Activated CD8-positive, alpha-beta memory T cell treated with anti-CD3 and anti-CD28 coated beads for 1 hour (primary cell): Measurements from ENCODE around the gene TMEM236.

Experiments used
- DNase-seq, 2 donors: peaks; one replicate each; pipeline ENCODE4 v3.0.0-alpha.2; 2020; ENCODE audit warnings: low read depth in 1 of 2; ENCODE audit errors: extremely low read depth in 1 of 2

Gene TMEM236

DNA sequence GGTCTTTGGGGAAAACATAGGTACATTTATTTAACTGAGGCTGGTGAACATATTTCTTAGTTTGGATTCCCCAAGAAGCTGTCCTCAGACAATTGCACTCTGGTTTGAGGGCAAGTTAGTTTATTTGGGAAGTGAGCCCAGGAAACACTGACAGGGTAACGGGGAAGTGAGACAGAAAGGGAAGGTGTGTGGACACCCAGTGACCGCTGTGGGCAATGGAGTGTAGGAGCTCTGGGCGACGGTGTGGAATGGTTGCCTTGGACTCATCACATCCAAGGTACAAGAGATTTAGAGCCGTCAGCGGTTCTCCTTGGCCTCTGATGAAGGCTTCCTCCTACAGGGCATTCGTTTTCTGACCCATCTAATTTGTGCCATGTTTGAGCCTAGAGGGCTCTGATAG lies 64.2 kb downstream of the TMEM236 start:
- no peak for DNase-seq

DNA sequence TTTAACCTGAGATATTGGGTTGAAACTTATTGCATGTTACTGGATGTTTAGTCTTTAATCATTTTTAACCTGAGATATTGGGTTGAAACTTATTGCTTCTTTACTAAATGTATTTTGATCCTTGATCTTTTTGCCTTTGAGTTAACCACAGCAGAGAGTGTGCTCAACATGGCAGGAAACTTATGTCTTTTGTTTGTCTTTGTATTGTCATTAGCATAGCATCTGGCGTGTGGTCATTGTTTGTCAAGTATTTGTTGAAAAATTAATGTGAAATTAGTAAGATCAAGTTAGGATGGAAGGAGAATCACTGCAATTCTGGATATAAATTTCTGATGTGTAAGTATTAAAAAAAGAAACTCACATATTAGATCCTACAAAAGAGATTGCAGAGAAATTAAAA lies 65.3 kb downstream of the TMEM236 start:
- no peak for DNase-seq

DNA sequence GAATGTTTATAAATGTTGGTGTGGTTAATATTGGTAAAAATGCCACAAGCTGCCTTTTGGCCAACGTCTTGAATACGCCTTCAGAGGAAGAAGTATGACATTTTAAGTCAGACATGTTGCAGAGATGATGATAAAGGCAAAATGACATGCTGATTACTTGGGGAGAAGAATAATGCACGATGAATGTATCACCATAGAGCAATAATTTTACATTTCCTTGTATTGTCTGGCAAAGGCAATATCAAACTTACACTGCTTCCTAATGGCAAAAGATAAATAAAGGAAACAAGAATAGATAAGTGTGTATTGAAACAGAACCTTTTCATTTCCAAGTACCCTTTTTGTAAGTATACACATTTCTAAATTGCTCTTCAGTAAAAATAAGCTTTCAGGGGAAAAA lies 65.8 kb downstream of the TMEM236 start:
- no peak for DNase-seq

DNA sequence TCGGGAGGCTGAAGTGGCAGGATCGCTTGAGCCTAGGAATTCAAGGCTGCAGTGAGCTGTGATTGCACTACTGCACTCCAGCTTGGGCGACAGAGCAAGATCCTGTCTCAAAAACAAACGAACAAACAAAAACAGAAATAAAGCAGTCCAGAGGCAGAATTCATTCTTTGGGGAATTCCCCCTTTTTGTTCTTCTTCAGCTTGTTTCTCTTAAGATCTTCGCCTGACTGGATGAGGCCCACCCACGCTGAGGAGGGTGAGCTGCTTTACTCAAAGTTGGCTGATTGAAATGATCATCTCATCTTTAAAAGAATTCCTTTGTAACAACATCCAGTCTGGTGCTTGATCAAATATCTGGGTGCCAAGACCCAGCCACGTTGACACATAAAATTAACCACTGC lies 67.8 kb downstream of the TMEM236 start:
- DNase-seq: no peak

DNA sequence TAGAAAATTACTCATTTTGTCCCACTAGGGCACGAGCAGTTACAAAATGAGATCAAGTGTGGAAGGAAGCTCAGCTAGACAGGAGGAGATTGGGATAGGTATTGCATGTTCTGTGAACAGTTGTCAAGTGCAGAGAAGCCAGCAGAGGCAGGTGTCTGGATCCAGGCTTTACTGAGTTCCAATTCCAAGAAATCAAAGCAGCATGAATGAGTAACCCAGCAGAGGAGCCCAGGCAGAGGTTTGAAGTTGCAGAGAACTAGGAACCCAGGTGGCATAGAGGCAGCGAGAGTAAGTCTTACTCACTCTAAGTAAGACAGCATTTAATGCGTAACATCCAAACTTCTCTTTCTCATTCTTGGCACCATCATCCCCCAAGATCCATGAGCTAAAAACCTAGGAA lies 68.9 kb downstream of the TMEM236 start:
- DNase-seq: no peak

DNA sequence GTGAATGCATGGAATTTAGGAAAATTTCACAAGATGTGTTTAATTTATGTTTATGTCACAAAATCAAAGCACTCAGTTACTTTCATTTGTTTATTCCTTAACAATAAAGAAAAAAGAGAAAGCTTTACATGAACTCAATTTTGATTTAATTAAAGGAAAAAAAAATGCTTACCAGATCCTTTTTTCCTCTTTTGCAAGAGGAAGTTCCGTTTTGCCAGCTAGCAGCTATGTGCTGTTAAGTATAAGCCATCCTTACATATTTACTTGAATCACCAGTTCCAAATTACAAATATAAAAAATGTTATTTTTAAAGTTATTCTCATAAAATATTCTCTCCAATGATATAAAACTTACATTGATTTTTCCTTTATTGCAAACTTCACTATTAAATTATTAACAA lies 69.9 kb downstream of the TMEM236 start:
- no peak for DNase-seq

DNA sequence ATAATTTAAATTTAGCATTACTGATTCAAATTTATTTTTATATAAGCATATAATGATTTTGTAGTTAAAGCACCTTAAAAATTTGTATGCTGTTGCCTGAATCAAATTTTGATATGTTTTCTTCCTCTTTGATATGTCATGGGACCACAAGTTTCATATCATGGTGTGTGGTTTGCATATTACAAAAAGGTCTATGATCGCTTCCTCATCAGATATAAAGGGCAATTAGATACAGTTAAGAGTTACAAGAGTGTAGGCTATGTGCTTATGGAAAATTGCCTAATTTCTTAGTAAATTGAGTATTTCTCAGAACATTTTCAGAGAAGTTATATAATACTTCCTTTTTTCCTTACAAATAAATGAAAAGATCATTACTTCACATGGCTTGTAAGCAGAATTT lies 79.3 kb downstream of the TMEM236 start:
- no peak for DNase-seq

DNA sequence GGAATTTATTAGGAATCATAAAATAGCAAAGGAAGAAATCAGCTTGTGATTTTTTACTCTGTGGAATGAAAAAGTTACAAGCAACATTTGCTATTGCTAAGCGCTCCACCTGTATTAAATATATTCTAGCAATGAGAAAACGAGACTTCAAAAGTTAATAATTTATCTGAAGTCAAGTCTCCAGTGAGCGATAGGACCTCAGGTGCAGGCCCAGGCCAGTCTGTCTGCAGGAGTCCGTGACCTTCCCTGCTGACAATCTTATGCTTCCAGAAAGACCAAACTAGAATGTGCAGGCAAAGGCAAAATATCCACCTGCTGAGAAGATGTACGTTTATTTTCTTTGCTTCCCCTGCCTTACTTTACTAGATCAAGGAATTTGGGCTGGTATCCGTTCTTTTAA lies 79.9 kb downstream of the TMEM236 start:
- DNase-seq: no peak

DNA sequence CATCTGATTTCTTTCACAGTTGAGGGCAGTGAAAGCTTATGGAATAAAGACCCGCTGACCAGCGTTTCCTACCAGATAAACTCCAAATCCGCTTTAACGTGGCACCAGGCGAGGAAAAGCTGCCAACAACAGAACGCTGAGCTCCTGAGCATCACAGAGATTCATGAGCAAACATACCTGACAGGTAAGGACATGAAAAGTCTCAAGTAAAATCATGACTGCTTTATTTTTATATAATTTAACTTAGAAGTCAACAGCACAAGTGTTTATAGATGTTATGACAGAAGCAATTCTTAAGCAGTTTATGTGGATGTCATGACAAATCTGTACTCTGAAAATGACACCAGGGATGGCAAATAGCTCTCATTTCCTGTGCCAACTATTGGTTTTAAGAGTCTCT lies 81.7 kb downstream of the TMEM236 start:
- no peak for DNase-seq

DNA sequence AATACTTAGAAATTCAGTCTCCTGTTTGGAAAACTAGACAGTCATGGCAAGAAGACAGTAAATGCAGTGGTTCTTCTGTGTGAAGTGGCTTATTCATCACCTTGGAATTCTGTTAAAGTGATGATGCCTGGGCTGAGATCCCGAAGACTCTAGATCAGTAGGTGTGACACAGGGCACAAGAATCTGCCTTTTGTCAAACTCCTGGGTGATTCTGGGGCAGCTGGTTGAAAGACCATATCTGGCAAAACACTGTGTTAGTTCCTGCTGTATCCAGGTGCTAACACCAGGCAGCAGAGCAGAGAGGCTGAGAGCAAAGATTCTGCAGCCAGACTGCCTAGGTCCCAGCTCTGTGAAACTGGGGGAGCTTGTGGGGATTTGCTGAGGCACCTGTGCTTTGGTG lies 83.7 kb downstream of the TMEM236 start:
- DNase-seq: no peak

DNA sequence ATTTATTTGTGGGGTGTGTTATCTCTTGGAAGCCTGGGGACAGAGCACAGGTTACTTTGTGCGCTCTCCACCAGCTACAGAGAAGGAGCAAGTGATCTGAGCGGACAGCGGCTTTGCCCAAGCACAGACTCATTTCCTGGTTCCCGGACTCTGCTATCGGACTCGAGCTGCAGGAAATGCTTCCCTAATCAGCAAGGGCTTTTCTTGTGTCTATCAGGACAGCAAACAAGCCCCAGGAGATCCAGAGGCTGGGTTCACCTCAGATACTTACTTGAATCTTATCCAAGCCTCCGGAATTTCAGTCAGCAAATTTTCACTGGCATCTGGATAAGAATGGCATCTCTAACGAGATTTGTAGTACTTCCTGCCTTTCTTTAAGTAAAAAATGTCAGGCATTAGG lies 84.9 kb downstream of the TMEM236 start:
- no peak for DNase-seq

DNA sequence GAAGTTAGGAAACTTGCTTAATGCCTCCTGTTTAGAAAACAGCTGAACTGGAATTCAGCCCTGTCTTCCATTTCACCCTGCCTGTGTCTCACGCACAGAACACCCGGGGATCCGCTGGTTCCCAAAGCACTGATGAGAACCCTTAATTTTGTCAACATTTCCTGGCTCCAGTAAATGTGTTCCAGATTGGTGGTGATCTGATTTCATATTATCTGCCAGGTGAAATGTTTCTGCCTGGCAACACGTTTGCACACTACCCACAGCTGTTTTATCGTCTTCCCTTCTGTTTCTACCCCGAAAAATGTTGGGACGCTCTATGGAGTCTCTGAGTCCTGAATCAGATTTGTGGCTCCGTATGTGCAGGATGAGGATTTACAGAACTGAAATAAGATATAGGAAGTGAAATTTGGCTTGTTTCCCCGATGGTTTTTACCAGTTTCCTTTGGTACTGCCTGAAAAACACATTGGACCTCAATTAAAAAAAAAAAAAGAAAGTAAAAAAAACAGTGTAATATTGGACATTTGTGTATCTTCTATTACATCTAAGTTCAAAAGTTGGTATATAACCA lies 86.2 kb downstream of the TMEM236 start:
- no peak for DNase-seq

DNA sequence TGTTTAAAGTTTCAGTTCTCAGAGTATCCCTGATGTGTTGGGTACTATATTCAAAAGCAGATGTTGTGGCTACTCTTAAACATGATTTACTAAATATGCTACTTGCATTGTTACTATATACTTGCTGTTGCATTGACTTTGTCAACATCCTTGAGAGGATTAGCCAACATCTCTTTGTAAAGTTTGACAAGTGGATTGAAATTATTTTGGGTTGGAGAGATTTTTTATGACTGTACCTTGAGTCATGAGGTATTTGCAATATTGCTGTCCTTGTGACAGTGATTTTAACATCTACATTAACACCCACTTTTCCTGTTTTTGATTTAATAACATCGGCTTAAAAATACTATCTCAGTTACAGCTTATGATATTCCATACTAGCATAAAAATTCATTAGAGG lies 89.0 kb downstream of the TMEM236 start:
- DNase-seq: no peak

DNA sequence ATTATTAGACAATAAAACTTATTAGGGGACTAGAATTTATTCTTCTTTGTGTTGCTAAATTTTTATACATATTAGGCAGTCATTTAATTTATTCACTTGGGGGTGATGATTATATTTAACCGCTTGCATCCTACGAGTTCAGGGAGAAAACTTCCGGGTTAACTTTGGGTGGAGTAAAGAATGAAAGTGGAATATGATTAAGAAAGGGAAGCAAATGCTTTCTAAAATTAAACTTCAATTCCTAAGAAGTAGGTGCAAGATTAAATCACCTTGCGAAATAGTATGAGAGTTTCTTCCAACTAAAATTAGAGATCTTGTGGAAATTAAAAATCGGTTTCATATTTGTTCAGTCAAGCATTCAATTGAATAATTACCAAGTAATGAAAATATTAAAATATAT lies 90.6 kb downstream of the TMEM236 start:
- DNase-seq: no peak

DNA sequence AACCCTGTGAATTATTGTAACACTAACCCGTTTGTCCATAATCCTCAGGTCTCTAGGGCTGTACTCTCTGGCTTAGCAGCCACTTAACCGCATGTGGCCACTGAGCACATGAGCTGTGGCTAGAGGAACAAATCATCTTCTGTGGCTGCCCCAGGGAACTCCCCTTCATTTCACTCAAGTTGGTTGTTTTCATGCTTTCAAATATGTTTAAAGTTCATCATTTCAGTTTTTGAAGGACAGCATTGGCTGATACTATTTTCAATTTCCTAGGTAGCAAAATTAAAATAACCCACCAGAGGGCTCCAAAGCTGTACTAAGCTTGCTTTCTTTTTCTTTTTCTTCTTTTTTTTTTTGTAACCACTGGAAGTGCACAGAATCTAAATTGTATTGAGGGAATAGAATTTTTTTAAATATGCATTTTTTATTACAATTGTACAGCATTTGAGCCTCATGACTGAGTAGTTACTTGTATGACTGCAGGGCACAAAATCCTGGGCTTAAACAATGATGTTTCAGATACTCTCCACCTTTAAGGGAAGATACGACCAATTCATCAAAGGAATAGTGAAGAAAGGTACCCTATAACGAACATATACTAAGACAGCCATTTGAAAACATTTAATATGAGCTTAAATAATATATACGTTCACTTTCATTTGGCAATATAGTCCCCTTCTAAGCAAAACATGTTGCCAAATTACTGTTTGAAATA lies 95.7 kb downstream of the TMEM236 start:
- no peak for DNase-seq

DNA sequence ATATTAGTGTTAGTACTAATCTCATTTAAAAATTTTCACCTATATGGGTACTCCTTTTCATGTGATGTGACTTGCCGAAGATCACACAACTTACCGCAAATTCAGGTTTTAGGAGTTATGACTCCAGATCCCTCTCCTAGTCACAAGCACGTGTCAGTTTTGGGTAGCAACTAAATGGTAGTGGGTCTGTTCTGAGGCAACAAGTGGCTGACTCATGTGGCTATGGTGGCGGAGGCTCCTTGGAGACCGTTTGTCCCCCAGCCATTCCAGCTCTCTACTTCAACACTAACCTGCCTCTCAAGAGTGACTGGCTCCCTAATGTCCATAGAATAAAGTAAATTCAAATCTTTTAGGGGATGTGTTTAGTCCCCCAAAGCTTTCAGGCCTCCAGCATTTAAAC lies 96.6 kb downstream of the TMEM236 start:
- no peak for DNase-seq
